MM.1S (cell line): ENCODE data around the gene MTFMT.

Experiments
- DNase-seq: peaks from one replicate; pipeline ENCODE4 v3.0.0-alpha.2; 2015
- H2AFZ ChIP-seq: fragments of 300-600 bp; sonication (generic); 2 replicates; pipeline ENCODE4 v1.6.0; 2016; ENCODE audit warnings: antibody characterized with exemption, low read length
- H3F3A ChIP-seq: fragments of 300-600 bp; sonication (generic); 2 replicates; pipeline ENCODE4 v1.6.1; 2016; ENCODE audit warnings: mild to moderate bottlenecking, antibody characterized with exemption, low read length, moderate library complexity, mixed read lengths; ENCODE audit not compliant: insufficient read depth
- H3K27ac ChIP-seq: fragments of 300-600 bp; sonication (generic); 2 replicates; pipeline ENCODE4 v1.5.1; 2016; ENCODE audit warnings: mild to moderate bottlenecking, low read length
- H3K27me3 ChIP-seq: fragments of 300-600 bp; sonication (generic); replicated peaks from 2 replicates; pipeline ENCODE4 v1.6.0; 2016; ENCODE audit warnings: low read length; ENCODE audit not compliant: insufficient read depth
- H3K36me3 ChIP-seq: fragments of 300-600 bp; sonication (generic); replicated peaks from 2 replicates; pipeline ENCODE4 v1.6.1; 2016; ENCODE audit warnings: mild to moderate bottlenecking, low read length, mixed read lengths; ENCODE audit not compliant: insufficient read depth
- H3K4me1 ChIP-seq: fragments of 300-600 bp; sonication (generic); 2 replicates; pipeline ENCODE4 v1.6.1; 2016; ENCODE audit warnings: low read length, mixed read lengths
- H3K4me2 ChIP-seq: fragments of 300-600 bp; sonication (generic); 2 replicates; pipeline ENCODE4 v1.6.0; 2016; ENCODE audit warnings: low read depth, low read length
- H3K4me3 ChIP-seq: fragments of 300-600 bp; sonication (generic); 2 replicates; pipeline ENCODE4 v1.5.1; 2016; ENCODE audit warnings: low read length, mixed read lengths
- H3K79me2 ChIP-seq: fragments of 300-600 bp; sonication (generic); 2 replicates; pipeline ENCODE4 v1.6.1; 2016; ENCODE audit warnings: mixed run types, low read length, mixed read lengths
- H3K9ac ChIP-seq: fragments of 300-600 bp; sonication (generic); 2 replicates; pipeline ENCODE4 v1.6.1; 2016; ENCODE audit warnings: low read length, mixed read lengths
- H3K9me2 ChIP-seq: fragments of 300-600 bp; sonication (generic); replicated peaks from 2 replicates; pipeline ENCODE4 v1.6.1; 2016; ENCODE audit warnings: mild to moderate bottlenecking, low read length, mixed read lengths; ENCODE audit not compliant: insufficient read depth
- H3K9me3 ChIP-seq: fragments of 300-600 bp; sonication (generic); replicated peaks from 2 replicates; pipeline ENCODE4 v1.6.1; 2016; ENCODE audit warnings: mild to moderate bottlenecking, low read length, mixed read lengths; ENCODE audit not compliant: insufficient read depth
- H4K20me1 ChIP-seq: fragments of 300-600 bp; sonication (generic); 2 replicates; pipeline ENCODE4 v1.6.1; 2016; ENCODE audit warnings: mild to moderate bottlenecking, low read length, moderate library complexity, mixed read lengths; ENCODE audit not compliant: insufficient read depth
- EZH2 ChIP-seq: fragments of 300-600 bp; sonication (generic); optimal IDR thresholded peaks from 2 replicates; pipeline ENCODE3; 2017; ENCODE audit warnings: low read depth, mild to moderate bottlenecking, antibody characterized with exemption, low read length, mixed read lengths
- EZH2phosphoT487 ChIP-seq: fragments of 300-600 bp; sonication (generic); IDR thresholded peaks from 2 replicates; pipeline ENCODE4 v1.6.1; 2018; ENCODE audit warnings: antibody characterized with exemption, low read length
- TF ChIP-seq, protein P1 (sequence below): fragments of 300-600 bp; sonication (generic); IDR thresholded peaks from 2 replicates; pipeline ENCODE4 v1.5.1; 2016; ENCODE audit warnings: antibody characterized with exemption, low read length, mixed read lengths

The MTFMT gene

DNA sequence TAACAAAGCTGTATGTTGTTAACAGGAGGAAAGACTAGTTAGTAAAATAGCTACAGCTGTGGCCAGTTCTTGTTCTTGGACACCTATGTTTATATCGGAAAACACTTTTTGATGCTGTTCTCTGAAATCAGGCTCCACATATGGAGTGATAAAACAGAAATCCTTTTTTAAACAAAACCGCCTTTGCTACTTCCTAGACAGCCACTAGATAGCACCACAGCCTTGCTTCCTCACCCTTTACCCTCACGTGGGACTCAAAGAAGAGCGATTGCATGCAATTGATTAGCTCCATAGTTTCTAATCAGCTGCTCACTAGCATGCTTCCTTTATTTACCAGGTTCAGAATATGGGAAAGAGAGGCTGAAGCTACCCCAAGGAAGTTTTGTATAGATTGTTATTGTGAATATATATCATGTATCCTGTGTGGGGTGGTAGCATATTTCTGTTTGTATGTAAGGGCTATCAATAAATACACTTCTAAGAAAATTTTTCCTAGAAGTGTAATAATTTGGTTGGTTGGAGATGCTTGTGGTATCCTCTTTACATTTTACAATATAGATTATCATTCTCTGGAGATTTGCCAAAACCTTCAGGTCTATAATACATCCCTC is 4.3 kb upstream of the MTFMT start:
- no peaks in the 10 kb centered on the region for H3K36me3 ChIP-seq
- no peak overlapping the region for H3K9ac ChIP-seq
- H3K27me3 ChIP-seq: no peaks in the 10 kb centered on the region
- no peak overlapping the region for H3K4me3 ChIP-seq
- peak; percentile 61 for DNase-seq
- no peaks in the 10 kb centered on the region for H4K20me1 ChIP-seq
- TF ChIP-seq, protein P1, sequence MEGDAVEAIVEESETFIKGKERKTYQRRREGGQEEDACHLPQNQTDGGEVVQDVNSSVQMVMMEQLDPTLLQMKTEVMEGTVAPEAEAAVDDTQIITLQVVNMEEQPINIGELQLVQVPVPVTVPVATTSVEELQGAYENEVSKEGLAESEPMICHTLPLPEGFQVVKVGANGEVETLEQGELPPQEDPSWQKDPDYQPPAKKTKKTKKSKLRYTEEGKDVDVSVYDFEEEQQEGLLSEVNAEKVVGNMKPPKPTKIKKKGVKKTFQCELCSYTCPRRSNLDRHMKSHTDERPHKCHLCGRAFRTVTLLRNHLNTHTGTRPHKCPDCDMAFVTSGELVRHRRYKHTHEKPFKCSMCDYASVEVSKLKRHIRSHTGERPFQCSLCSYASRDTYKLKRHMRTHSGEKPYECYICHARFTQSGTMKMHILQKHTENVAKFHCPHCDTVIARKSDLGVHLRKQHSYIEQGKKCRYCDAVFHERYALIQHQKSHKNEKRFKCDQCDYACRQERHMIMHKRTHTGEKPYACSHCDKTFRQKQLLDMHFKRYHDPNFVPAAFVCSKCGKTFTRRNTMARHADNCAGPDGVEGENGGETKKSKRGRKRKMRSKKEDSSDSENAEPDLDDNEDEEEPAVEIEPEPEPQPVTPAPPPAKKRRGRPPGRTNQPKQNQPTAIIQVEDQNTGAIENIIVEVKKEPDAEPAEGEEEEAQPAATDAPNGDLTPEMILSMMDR: peak; percentile 75
- no peak for TF ChIP-seq EZH2phosphoT487
- H3K79me2 ChIP-seq: peaks cover 4% of the 10 kb centered on the region
- 0 out of 2 replicates have a peak, but pooled peaks cover 9% of the 10 kb centered on the region for H3K4me1 ChIP-seq
- H2AFZ ChIP-seq: peak overlapping the region; percentile 57
- H3F3A ChIP-seq: no peaks in the 10 kb centered on the region
- H3K27ac ChIP-seq: no peak overlapping the region
- H3K9me3 ChIP-seq: no peaks in the 10 kb centered on the region
- peak overlapping the region; percentile 66; the same call in 1 of the 2 replicates for H3K4me2 ChIP-seq
- no peaks in the 10 kb centered on the region for H3K9me2 ChIP-seq

DNA sequence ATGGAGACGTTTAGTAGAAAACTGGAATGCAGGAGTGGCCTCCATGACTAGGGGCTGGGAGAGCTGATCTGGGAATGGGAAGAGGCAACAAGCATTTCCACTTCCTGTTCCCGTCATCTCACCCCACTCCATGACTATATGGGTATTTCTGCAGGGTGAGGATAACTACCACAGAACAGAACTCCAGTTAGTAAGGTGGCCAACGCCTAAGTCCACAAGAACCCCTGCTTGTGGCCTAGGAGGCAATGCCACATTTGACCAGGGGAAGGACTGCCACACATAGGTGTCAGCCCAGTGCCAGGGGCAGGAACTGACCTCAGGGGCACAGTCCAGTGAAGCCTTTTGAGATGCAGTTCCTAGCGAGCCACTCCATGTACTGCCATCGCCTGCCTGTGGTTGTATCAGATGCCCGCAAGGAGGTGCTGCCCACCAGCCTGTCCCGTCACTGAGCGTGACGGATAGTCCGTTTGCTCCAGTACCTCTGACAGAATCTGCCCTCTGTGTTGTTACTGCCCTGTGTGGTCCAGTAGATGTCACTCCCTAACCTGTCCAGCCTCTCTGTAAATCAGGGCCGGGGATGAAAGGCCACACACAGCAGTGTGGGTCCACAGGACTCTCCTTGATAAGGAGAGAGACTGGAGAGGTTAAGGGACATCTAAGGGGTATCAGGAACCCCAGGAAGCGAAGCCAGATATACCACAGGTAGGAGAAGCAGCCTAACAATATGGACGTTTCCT is 3.5 kb upstream of the MTFMT start:
- Histone ChIP-seq H3K4me1 (0 out of 2 replicates have a peak, but pooled peaks cover 12% of the 10 kb centered on the region), H2AFZ (peak overlapping the region; percentile 57), H3K36me3 (no peaks in the 10 kb centered on the region), H3K9me3 (no peaks in the 10 kb centered on the region), H3K9ac (no peak overlapping the region), H3K4me2 (peak overlapping the region; percentile 66), H3K9me2 (no peaks in the 10 kb centered on the region), H4K20me1 (no peaks in the 10 kb centered on the region), H3F3A (no peaks in the 10 kb centered on the region), H3K4me3 (no peak overlapping the region), H3K27me3 (no peaks in the 10 kb centered on the region), H3K27ac (no peak overlapping the region), H3K79me2 (peaks cover 12% of the 10 kb centered on the region)
- TF ChIP-seq EZH2: no peak
- no peak for TF ChIP-seq EZH2phosphoT487
- TF ChIP-seq, protein P1: peak; percentile 92
- DNase-seq: peak; percentile 81

DNA sequence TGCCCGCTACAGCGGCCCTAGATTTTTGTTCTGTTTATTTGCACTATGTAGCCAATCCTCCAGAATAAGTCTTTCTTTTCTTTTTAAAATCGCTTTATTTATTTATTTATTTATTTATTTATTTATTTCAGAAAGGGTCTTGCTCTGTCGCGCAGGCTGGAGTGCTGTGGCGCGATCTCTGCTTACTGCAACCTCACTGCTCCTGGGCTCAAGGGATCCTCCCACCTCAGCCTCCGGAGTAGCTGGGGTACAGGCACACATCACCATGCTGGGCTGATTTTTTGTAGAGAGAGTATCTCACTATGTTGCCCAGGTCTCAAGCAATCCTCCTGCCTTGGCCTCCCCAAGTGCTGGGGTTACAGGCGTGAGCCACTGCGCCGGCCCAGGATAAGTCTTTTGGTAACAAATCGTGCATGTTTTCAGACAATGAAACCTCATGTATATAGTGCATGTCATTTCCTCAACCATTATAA is 333 bp upstream of the MTFMT start:
- H3K4me2 ChIP-seq: no peak overlapping the region
- H3K9me2 ChIP-seq: no peaks in the 10 kb centered on the region
- H3F3A ChIP-seq: no peaks in the 10 kb centered on the region
- peak overlapping the region; percentile 87; the same call in 1 of the 2 replicates for H3K4me3 ChIP-seq
- peaks cover 17% of the 10 kb centered on the region for H3K79me2 ChIP-seq
- no peak overlapping the region for H3K9ac ChIP-seq
- H4K20me1 ChIP-seq: no peaks in the 10 kb centered on the region
- no peak for DNase-seq
- no peaks in the 10 kb centered on the region for H3K36me3 ChIP-seq
- H3K9me3 ChIP-seq: no peaks in the 10 kb centered on the region
- TF ChIP-seq, protein P1: no peak
- TF ChIP-seq EZH2 (no peak), EZH2phosphoT487 (no peak)
- H3K27me3 ChIP-seq: no peaks in the 10 kb centered on the region
- no peak overlapping the region for H2AFZ ChIP-seq
- 0 out of 2 replicates have a peak, but pooled peaks cover 12% of the 10 kb centered on the region for H3K4me1 ChIP-seq
- H3K27ac ChIP-seq: no peak overlapping the region
